CD4-positive, alpha-beta memory T cell (primary cell): ENCODE measurements around the gene HYAL3. TPM values are rescaled to one million over a fixed set of nuclear protein-coding genes. Genes with fewer than 3 reads are reported as not detected.

Experiments used
- CTCF ChIA-PET: fragments of 350-600 bp; sonication (Branson Sonifier 250); formaldehyde crosslinking; loops from one replicate; lab custom pipeline; 2021; ENCODE audit warnings: inconsistent platforms; ENCODE audit not compliant: partially characterized antibody; lab: Charles Lee
- POLR2A ChIA-PET: fragments of 350-600 bp; sonication (Branson Sonifier 250); formaldehyde crosslinking; loops from one replicate; lab custom pipeline; 2021; ENCODE audit not compliant: partially characterized antibody; lab: Charles Lee
- DNase-seq, 5 donors: peaks; one replicate each; pipeline versions ENCODE4 v3.0.0 to v3.0.0-alpha.2; 2020 to 2022; ENCODE audit warnings: mixed read lengths in 1 of 5
- H3K27ac ChIP-seq: one replicate; pipeline ENCODE4 v1.7.0; 2013; ENCODE audit warnings: low read depth, low read length
- H3K27me3 ChIP-seq: 2 replicates; pipeline ENCODE4 v1.7.0; 2013; ENCODE audit warnings: mild to moderate bottlenecking, low read length, moderate library complexity; ENCODE audit not compliant: insufficient read depth
- H3K36me3 ChIP-seq: 2 replicates; pipeline ENCODE4 v1.7.0; 2013; ENCODE audit warnings: mild to moderate bottlenecking, low read length, moderate library complexity; ENCODE audit not compliant: insufficient read depth
- H3K4me1 ChIP-seq: 2 replicates; pipeline ENCODE4 v1.7.0; 2013; ENCODE audit warnings: mild to moderate bottlenecking, low read length, moderate library complexity; ENCODE audit not compliant: insufficient read depth
- H3K4me3 ChIP-seq, 2 donors: one replicate each; pipeline ENCODE4 v1.7.0; 2013; ENCODE audit warnings: low read length in 2 of 2, mild to moderate bottlenecking in 1 of 2
- H3K9me3 ChIP-seq, 2 donors: one replicate each; pipeline ENCODE4 v1.7.0; 2013; ENCODE audit warnings: low read length in 2 of 2, control low read depth in 1 of 2; ENCODE audit not compliant: control insufficient read depth in 1 of 2
- H3K27ac Mint-ChIP-seq, 7 donors: one replicate each; pipeline ENCODE4 v1.8.0; 2020 to 2021; ENCODE audit warnings: mixed read lengths in 7 of 7, mild to moderate bottlenecking in 6 of 7, inconsistent platforms in 3 of 7, moderate library complexity in 3 of 7
- H3K27me3 Mint-ChIP-seq, 2 donors: one replicate each; pipeline ENCODE4 v1.8.0; 2020 to 2021; ENCODE audit warnings: mixed read lengths in 2 of 2
- H3K36me3 Mint-ChIP-seq, 2 donors: one replicate each; pipeline ENCODE4 v1.8.0; 2020 to 2021; ENCODE audit warnings: mixed read lengths in 2 of 2, inconsistent platforms in 1 of 2, mild to moderate bottlenecking in 1 of 2
- H3K4me1 Mint-ChIP-seq, 4 donors: one replicate each; pipeline ENCODE4 v1.8.0; 2020 to 2021; ENCODE audit warnings: mixed read lengths in 4 of 4, mild to moderate bottlenecking in 1 of 4
- H3K4me3 Mint-ChIP-seq, 8 donors: one replicate each; pipeline ENCODE4 v1.8.0; 2020 to 2021; ENCODE audit warnings: mixed read lengths in 8 of 8, mild to moderate bottlenecking in 7 of 8, moderate library complexity in 6 of 8, inconsistent platforms in 3 of 8
- H3K9me3 Mint-ChIP-seq, 8 donors: one replicate each; pipeline ENCODE4 v1.8.0; 2020 to 2021; ENCODE audit warnings: mixed read lengths in 8 of 8, mild to moderate bottlenecking in 5 of 8, inconsistent platforms in 3 of 8, moderate library complexity in 1 of 8
- intact Hi-C: fragments of 100-400 bp; cut with micrococcal nuclease; formaldehyde crosslinking; loops from one replicate; pipeline ENCODE4 v1.15.1; 2023
- polyA plus RNA-seq, 2 donors: library from polyadenylated mRNA; unstranded; fragments of 300-500 nt; fragmentation: Illumina TruSeq; gene quantifications; one replicate each; pipeline ENCODE4 v1.2.3, GENCODE V29; 2021
- total RNA-seq, 2 experiments: library from RNA; stranded (reverse); gene quantifications; one replicate each; pipeline ENCODE4 v1.2.3, GENCODE V29; 2021

Gene HYAL3
- total and polyA plus RNA-seq, 4 experiments from 2014 or later: 4.4 to 7.1 (median 5.3) TPM

DNA sequence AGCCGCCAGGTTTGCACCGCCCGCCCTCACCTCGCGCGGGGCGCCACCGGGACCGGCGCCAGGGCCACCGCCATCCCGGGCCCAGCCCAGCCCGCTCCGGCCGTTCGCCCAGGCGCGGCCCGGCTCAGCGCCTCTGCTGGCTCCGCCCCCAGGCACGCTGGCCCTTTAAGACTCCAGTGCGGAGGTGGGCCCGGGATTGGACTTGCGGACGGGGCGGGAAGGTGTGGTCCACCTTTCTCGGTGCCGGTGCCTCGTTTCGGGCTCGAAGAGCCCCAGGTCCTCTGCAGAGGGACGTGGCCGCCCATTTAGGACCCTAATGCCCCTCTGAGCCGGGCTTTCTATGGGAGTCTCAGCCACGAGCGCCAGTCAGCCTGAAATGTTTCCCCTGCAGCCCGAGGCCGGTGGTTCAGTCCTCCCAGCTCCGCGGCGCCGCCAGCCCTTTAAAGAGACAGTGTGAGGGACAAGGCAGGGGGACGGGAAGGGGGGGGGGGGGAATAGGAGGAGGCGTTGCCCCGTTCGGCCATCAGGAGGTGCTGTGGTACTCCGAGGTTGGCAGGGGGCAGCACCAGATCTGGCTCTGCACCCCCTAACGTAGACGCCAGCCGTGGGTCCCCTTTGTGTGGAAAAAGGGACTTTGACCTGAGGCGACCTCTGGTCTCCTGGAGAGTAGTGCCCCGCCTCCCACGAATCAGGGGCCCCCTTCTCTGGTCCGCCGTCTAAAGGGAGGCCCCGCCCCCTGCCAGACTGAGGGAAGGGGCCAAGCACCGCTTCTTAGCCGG, 22.3 kb upstream of the HYAL3 start:
- H3K4me1 Mint-ChIP-seq: peaks cover 18 to 57% (median 38%) of the 10 kb centered on the region in 4 donors
- peaks cover 0 to 15% of the 10 kb centered on the region in 2 donors for H3K36me3 Mint-ChIP-seq
- H3K4me3 Mint-ChIP-seq: peak overlapping the region; percentile 80 to 90 (median 86)
- POLR2A ChIA-PET: interaction anchor here (0.6 to 14.4 kb wide), 10 partner anchors 11 to 212 kb away, joined by 3 to 144 read pairs (median 4); partner anchors contain the start of genes CYB561D2, HYAL3, IFRD2 and NAA80
- Histone ChIP-seq H3K36me3 (peaks cover 10% of the 10 kb centered on the region), H3K4me1 (peaks cover 38% of the 10 kb centered on the region), H3K9me3 (no peaks in the 10 kb centered on the region), H3K4me3 (peak overlapping the region; percentile 23 to 87), H3K27ac (peak overlapping the region; percentile 73), H3K27me3 (no peaks in the 10 kb centered on the region)
- no peaks in the 10 kb centered on the region for H3K27me3 Mint-ChIP-seq
- H3K9me3 Mint-ChIP-seq: no peaks in the 10 kb centered on the region
- CTCF ChIA-PET: interaction anchor here (1.0 to 5.6 kb wide), 5 partner anchors 10 to 29 kb away, joined by 3 to 37 read pairs (median 6); partner anchors contain the start of genes HYAL3, IFRD2 and NAA80
- DNase-seq: peak; percentile 80 to 88 (median 83)
- intact Hi-C loops: loop anchor here (1.0 to 2.0 kb wide), 4 partner anchors 16 to 95 kb away; partner anchors contain the start of genes HYAL3, IFRD2 and NAA80
- peak overlapping the region; percentile 90 to 95 (median 93) for H3K27ac Mint-ChIP-seq

DNA sequence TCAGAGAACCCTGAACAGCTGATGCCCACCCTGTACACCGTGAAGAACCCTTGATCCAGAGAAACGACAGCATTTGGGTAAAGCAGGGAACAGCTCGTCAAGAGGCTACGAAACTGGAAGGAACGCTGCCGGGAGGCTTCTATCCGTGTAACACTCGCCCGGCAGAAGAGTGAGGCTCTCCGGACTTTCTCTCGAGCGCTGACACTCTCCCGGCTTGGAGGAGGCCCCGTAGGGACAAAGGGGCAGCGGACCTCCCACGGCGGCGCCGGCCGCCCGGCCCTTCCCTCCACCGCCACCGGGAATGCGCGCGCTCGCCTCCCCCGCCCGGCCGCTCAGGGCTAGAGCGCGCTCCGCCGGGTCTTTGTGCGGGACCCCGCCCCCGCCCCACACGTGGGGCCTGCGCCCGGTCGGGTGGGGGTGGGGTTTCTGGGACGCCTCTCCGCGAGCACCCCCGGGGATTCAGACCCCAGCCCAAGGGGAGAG, 21.7 kb upstream of the HYAL3 start:
- peak overlapping the region; percentile 86 to 95 (median 94) for H3K4me3 Mint-ChIP-seq
- ChIA-PET CTCF (interaction anchor here (1.0 to 5.6 kb wide), 6 partner anchors 10 to 94 kb away, joined by 3 to 37 read pairs (median 6); partner anchors contain the start of genes HYAL3, IFRD2 and NAA80), POLR2A (interaction anchor here (0.6 to 14.4 kb wide), 8 partner anchors 15 to 212 kb away, joined by 3 to 144 read pairs (median 4); partner anchors contain the start of genes CYB561D2, HYAL3, IFRD2 and NAA80)
- intact Hi-C loops: loop anchor here (1.0 to 2.0 kb wide), 4 partner anchors 16 to 94 kb away; partner anchors contain the start of genes HYAL3, IFRD2 and NAA80
- H3K27me3 ChIP-seq: no peaks in the 10 kb centered on the region
- peak overlapping the region; percentile 74 to 87 for H3K4me3 ChIP-seq
- no peaks in the 10 kb centered on the region for H3K9me3 Mint-ChIP-seq
- DNase-seq: no peak
- H3K4me1 Mint-ChIP-seq: peaks cover 22 to 62% (median 42%) of the 10 kb centered on the region in 4 donors
- peak overlapping the region; percentile 73 for H3K27ac ChIP-seq
- peaks cover 0 to 14% of the 10 kb centered on the region in 2 donors for H3K36me3 Mint-ChIP-seq
- no peaks in the 10 kb centered on the region for H3K27me3 Mint-ChIP-seq
- peaks cover 6% of the 10 kb centered on the region for H3K36me3 ChIP-seq
- H3K9me3 ChIP-seq: no peaks in the 10 kb centered on the region
- H3K4me1 ChIP-seq: peaks cover 45% of the 10 kb centered on the region
- peak overlapping the region in 6 of 7 donors; percentile 81 to 97 (median 94) for H3K27ac Mint-ChIP-seq

DNA sequence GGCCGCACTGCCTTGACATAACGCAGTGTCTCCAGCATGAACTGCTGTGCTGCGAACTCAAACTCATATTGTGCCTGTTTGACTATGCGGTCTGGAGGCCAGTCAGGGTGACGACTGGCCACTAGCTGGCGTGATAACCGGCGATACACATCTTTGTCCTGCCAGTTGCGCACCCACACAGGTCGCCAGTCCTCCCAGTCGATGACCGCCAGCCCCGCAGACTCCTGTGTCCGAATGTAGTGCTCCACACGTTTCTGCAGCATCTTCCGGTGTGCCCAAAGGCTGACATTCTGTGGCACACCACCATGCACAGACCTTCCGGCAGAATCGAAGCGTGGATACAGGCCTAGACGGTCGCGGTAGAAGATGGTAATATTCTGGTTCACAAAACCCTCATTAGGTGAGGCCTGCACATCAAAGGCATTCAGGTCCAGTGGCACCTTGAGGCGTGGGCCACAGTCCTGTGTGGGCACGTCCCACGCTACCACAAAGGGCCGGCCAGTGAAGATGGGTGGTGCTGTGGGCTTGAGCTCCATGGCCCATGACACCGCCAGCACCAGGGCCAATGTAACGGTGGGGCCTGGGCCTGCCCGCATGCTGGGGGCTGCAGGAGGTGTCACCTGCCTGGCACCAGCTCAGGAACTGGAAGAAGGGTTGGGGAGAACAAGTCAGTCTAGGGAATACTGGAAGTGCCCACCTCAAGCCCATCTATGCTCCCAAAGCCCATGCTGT, 20.9 kb upstream of the HYAL3 start:
- Mint-ChIP-seq H3K4me3 (peak overlapping the region; percentile 86 to 95 (median 94)), H3K36me3 (peaks cover 0 to 8% of the 10 kb centered on the region in 2 donors), H3K27me3 (no peaks in the 10 kb centered on the region), H3K27ac (peak overlapping the region; percentile 41 to 97 (median 93)), H3K4me1 (peaks cover 25 to 62% (median 44%) of the 10 kb centered on the region in 4 donors), H3K9me3 (no peaks in the 10 kb centered on the region)
- Histone ChIP-seq H3K36me3 (no peaks in the 10 kb centered on the region), H3K9me3 (no peaks in the 10 kb centered on the region), H3K4me3 (peak overlapping the region; percentile 74 to 87), H3K27ac (peak overlapping the region; percentile 73), H3K4me1 (peaks cover 49% of the 10 kb centered on the region), H3K27me3 (no peaks in the 10 kb centered on the region)
- ChIA-PET CTCF (interaction anchor here (1.0 to 5.6 kb wide), 5 partner anchors 14 to 125 kb away, joined by 3 to 37 read pairs (median 5); partner anchors contain the start of genes HYAL3 and NAA80), POLR2A (interaction anchor here (1.3 to 14.4 kb wide), 5 partner anchors 16 to 28 kb away, joined by 3 to 144 read pairs (median 10); partner anchors contain the start of genes HYAL3, IFRD2, NAA80 and RASSF1)
- intact Hi-C loops: loop anchor here (2.0 to 5.0 kb wide), 2 partner anchors 93 to 848 kb away; partner anchors contain the start of gene DAG1
- DNase-seq: peak in 1 of 5 donors; percentile 25

DNA sequence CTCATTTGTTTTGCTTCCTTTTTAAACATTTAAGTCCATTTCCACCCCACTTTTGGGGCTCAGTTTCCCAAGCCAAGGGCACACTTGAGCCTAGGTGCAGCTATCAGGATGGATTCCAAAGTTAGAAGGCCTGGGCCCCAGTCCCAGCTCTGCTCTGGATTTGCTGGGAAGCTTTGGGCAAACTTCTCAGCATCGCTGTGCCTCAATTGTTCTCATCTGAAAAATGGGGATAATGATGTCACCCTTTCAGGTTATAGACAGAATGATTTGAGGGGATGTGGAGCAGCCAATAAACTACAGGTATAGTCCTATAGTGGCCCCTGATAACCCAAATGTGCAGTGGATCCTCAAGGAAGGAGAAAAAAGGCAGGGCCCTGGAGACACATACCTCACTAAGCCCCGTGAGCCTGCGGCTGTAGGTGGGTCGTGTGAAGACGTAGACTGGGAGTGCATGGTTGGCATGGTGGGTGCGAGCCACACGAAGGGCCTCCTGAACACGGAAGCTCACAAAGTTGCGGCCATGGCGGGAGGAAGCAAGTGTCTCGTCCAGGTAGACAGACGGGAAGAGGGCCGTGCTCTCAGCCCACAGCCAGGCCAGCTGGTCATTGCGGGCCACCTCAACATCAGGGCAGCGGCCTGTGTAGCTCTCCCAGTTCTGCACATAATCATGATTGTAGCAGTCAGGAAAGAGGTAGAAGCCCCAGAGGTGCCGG, 20.1 kb upstream of the HYAL3 start:
- H3K27me3 ChIP-seq: no peaks in the 10 kb centered on the region
- no peaks in the 10 kb centered on the region for H3K9me3 Mint-ChIP-seq
- no peak overlapping the region for H3K27ac ChIP-seq
- H3K36me3 Mint-ChIP-seq: peaks cover 0 to 2% of the 10 kb centered on the region in 2 donors
- H3K4me1 Mint-ChIP-seq: peaks cover 24 to 58% (median 39%) of the 10 kb centered on the region in 4 donors
- peaks cover 49% of the 10 kb centered on the region for H3K4me1 ChIP-seq
- POLR2A ChIA-PET: interaction anchor here (2.9 to 14.4 kb wide), 4 partner anchors 10 to 27 kb away, joined by 10 to 144 read pairs (median 60); partner anchors contain the start of genes HYAL3, IFRD2, NAA80 and TUSC2
- H3K36me3 ChIP-seq: no peaks in the 10 kb centered on the region
- peak overlapping the region in 3 of 7 donors; percentile 22 to 81 (median 72) for H3K27ac Mint-ChIP-seq
- peak in 1 of 5 donors; percentile 31 for DNase-seq
- intact Hi-C loops: loop anchor here (5.0 kb wide), 1 partner anchor 847 kb away; the partner anchor contains the start of gene DAG1
- no peaks in the 10 kb centered on the region for H3K27me3 Mint-ChIP-seq
- H3K9me3 ChIP-seq: no peaks in the 10 kb centered on the region
- CTCF ChIA-PET: interaction anchor here (0.6 to 2.4 kb wide), 4 partner anchors 8 to 125 kb away, joined by 3 to 5 read pairs (median 3); partner anchors contain the start of gene TUSC2
- peak overlapping the region in 7 of 8 donors; percentile 29 to 80 (median 48) for H3K4me3 Mint-ChIP-seq
- H3K4me3 ChIP-seq: no peak overlapping the region

DNA sequence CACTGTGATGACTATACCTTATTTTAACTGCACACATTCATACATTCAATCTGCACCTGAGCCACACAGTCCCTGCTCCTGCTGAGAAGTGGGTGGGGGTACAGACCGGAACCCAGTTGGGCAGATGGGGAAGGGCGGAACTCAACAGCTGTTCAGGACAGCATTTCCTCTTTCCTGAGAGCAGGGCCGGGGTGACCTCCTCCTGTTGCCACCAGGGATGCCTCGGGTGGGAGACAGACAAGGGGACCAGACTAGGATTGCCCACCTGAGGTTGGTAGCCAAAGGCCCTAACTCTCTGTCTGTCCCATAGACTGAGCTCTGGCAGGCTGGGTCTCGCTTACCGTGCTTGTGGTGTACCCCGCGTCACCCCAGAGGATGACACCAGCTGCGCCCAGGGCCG, 19.4 kb upstream of the HYAL3 start:
- Mint-ChIP-seq H3K4me3 (peak overlapping the region in 3 of 8 donors; percentile 43 to 46 (median 46)), H3K36me3 (peaks cover 0 to 2% of the 10 kb centered on the region in 2 donors), H3K27ac (peak overlapping the region in 3 of 7 donors; percentile 64 to 72 (median 70)), H3K9me3 (no peaks in the 10 kb centered on the region), H3K4me1 (peaks cover 23 to 56% (median 39%) of the 10 kb centered on the region in 4 donors), H3K27me3 (no peaks in the 10 kb centered on the region)
- no peaks in the 10 kb centered on the region for H3K27me3 ChIP-seq
- no peaks in the 10 kb centered on the region for H3K9me3 ChIP-seq
- no peak overlapping the region for H3K4me3 ChIP-seq
- peaks cover 49% of the 10 kb centered on the region for H3K4me1 ChIP-seq
- peak in 1 of 5 donors; percentile 24 for DNase-seq
- POLR2A ChIA-PET: interaction anchor here (2.9 to 14.4 kb wide), 4 partner anchors 11 to 26 kb away, joined by 10 to 144 read pairs (median 60); partner anchors contain the start of genes HYAL3, IFRD2, NAA80 and TUSC2
- CTCF ChIA-PET: interaction anchor here (0.6 to 2.4 kb wide), 5 partner anchors 9 to 900 kb away, joined by 3 to 5 read pairs (median 4); partner anchors contain the start of gene TUSC2
- intact Hi-C loops: loop anchor here (5.0 kb wide), 1 partner anchor 846 kb away; the partner anchor contains the start of gene DAG1
- no peak overlapping the region for H3K27ac ChIP-seq
- H3K36me3 ChIP-seq: no peaks in the 10 kb centered on the region
